IMR-90 (cell line): ENCODE results near the gene DPP8. TPM values are rescaled to one million over a fixed set of nuclear protein-coding genes. Genes with fewer than 3 reads are reported as not detected.

Experiments used
- ATAC-seq: fragments of 200-7000 bp; cut with Tn5 transposase; 2 replicates; pipeline ENCODE4 v1.9.1; 2020; ENCODE audit warnings: low read depth, mild to moderate bottlenecking, moderate library complexity
- BruUV-seq: library from RNA; stranded (reverse); fragments of 400-500 nt; replicated peaks from 2 replicates; lab custom pipeline; 2021; lab: Mats Ljungman, UMichigan
- CTCF ChIA-PET: fragments of 300-600 bp; formaldehyde crosslinking; extraction: SDS; loops from one replicate; lab custom pipeline; 2021; ENCODE audit warnings: antibody characterized with exemption; lab: Yijun Ruan, JAX
- POLR2A ChIA-PET: fragments of 300-600 bp; sonication (Branson Sonifier 250); formaldehyde crosslinking; loops from one replicate; lab custom pipeline; 2022; ENCODE audit warnings: antibody characterized with exemption; ENCODE audit not compliant: unreplicated experiment; lab: Charles Lee
- DNase-seq: peaks from one replicate; pipeline ENCODE4 v3.0.0; 2013
- H2AFZ ChIP-seq: replicated peaks from 2 replicates; pipeline ENCODE3; 2013; ENCODE audit warnings: low read length, mild to moderate bottlenecking; ENCODE audit not compliant: poor library complexity
- H2AK5ac ChIP-seq: 2 replicates; pipeline ENCODE4 v1.6.1; 2013; ENCODE audit warnings: low read depth, low read length, inconsistent platforms
- H2AK9ac ChIP-seq: replicated peaks from 2 replicates; pipeline ENCODE3; 2013; ENCODE audit warnings: mild to moderate bottlenecking, low read depth, low read length, moderate library complexity; ENCODE audit not compliant: poor library complexity
- H2BK120ac ChIP-seq: 2 replicates; pipeline ENCODE4 v1.6.1; 2013; ENCODE audit warnings: low read depth, low read length, inconsistent platforms
- H2BK15ac ChIP-seq: 3 replicates; pipeline ENCODE4 v1.6.1; 2013; ENCODE audit warnings: low read depth, low read length, inconsistent platforms
- H2BK20ac ChIP-seq: 2 replicates; pipeline ENCODE4 v1.6.1; 2013; ENCODE audit warnings: low read depth, mild to moderate bottlenecking, inconsistent platforms, low read length, moderate library complexity
- H2BK5ac ChIP-seq: 2 replicates; pipeline ENCODE4 v1.6.1; 2013; ENCODE audit warnings: mild to moderate bottlenecking, low read depth, low read length, inconsistent platforms; ENCODE audit not compliant: poor library complexity, severe bottlenecking
- H3K14ac ChIP-seq: replicated peaks from 2 replicates; pipeline ENCODE4 v1.6.1; 2013; ENCODE audit warnings: low read depth, low read length, inconsistent platforms
- H3K18ac ChIP-seq: 2 replicates; pipeline ENCODE4 v1.6.1; 2013; ENCODE audit warnings: low read depth, low read length, control low read depth
- H3K23ac ChIP-seq: 2 replicates; pipeline ENCODE4 v1.6.1; 2013; ENCODE audit warnings: low read depth, low read length, inconsistent platforms
- H3K27ac ChIP-seq: 2 replicates; pipeline ENCODE4 v1.5.1; 2013; ENCODE audit warnings: mild to moderate bottlenecking, control low read depth, low read length; ENCODE audit not compliant: insufficient read depth
- H3K27me3 ChIP-seq: 2 replicates; pipeline ENCODE4 v1.6.1; 2013; ENCODE audit warnings: low read length; ENCODE audit not compliant: control insufficient read depth, insufficient read depth
- H3K36me3 ChIP-seq: 2 replicates; pipeline ENCODE4 v1.6.1; 2013; ENCODE audit warnings: low read length, mixed read lengths; ENCODE audit not compliant: control insufficient read depth, insufficient read depth
- H3K4ac ChIP-seq: 2 replicates; pipeline ENCODE4 v1.6.1; 2013; ENCODE audit warnings: low read depth, low read length, inconsistent platforms
- H3K4me1 ChIP-seq: 2 replicates; pipeline ENCODE4 v1.6.1; 2013; ENCODE audit warnings: low read length, mixed read lengths; ENCODE audit not compliant: control insufficient read depth, insufficient read depth
- H3K4me2 ChIP-seq: 2 replicates; pipeline ENCODE4 v1.6.1; 2013; ENCODE audit warnings: low read depth, mild to moderate bottlenecking, control low read depth, low read length, moderate library complexity
- H3K4me3 ChIP-seq: 2 replicates; pipeline ENCODE4 v1.5.1; 2013; ENCODE audit warnings: low read depth, mild to moderate bottlenecking, control low read depth, low read length, moderate library complexity; ENCODE audit not compliant: insufficient read depth
- H3K56ac ChIP-seq: 2 replicates; pipeline ENCODE4 v1.6.1; 2013; ENCODE audit warnings: low read length, inconsistent platforms; ENCODE audit not compliant: insufficient read depth; ENCODE audit errors: extremely low read depth
- H3K79me1 ChIP-seq, 2 experiments: 2 replicates each; pipeline ENCODE4 v1.6.1; 2013; ENCODE audit warnings: low read length in 2 of 2, inconsistent platforms in 1 of 2, low read depth in 1 of 2
- H3K9ac ChIP-seq: 2 replicates; pipeline ENCODE4 v1.6.1; 2013; ENCODE audit warnings: low read depth, low read length, control low read depth
- H3K9me1 ChIP-seq: 2 replicates; pipeline ENCODE4 v1.6.1; 2013; ENCODE audit warnings: low read length, inconsistent platforms; ENCODE audit not compliant: insufficient read depth
- H3K9me3 ChIP-seq: 2 replicates; pipeline ENCODE4 v1.6.1; 2013; ENCODE audit warnings: low read length; ENCODE audit not compliant: control insufficient read depth, insufficient read depth
- H4K20me1 ChIP-seq: 2 replicates; pipeline ENCODE4 v1.6.1; 2013; ENCODE audit warnings: low read length, inconsistent platforms; ENCODE audit not compliant: insufficient read depth
- H4K5ac ChIP-seq: 2 replicates; pipeline ENCODE4 v1.6.1; 2013; ENCODE audit warnings: mild to moderate bottlenecking, low read depth, low read length, control low read depth
- H4K8ac ChIP-seq, 2 experiments: 2 replicates each; pipeline ENCODE4 v1.6.1; 2013; ENCODE audit warnings: low read depth in 2 of 2, low read length in 2 of 2, control low read depth in 1 of 2, inconsistent platforms in 1 of 2
- H4K91ac ChIP-seq: 2 replicates; pipeline ENCODE4 v1.6.1; 2013; ENCODE audit warnings: low read depth, low read length, inconsistent platforms; ENCODE audit not compliant: insufficient read depth
- FOS ChIP-seq: fragments of 150-350 bp; IDR thresholded peaks from 2 replicates; pipeline ENCODE4 v1.6.1; 2016; ENCODE audit warnings: low read depth, low read length
- MAZ ChIP-seq: IDR thresholded peaks from 2 replicates; pipeline ENCODE4 v1.6.1; 2012; ENCODE audit warnings: low read depth, mild to moderate bottlenecking, low read length, improper control_type of control experiment, moderate library complexity, borderline replicate concordance
- WGBS, 2 experiments: methylation state at CpG; one replicate each; pipeline versions ENCODE4 v1.1.5 to v1.1.7; 2013; ENCODE audit warnings: missing lambda C conversion rate in 2 of 2; ENCODE audit not compliant: insufficient read length in 1 of 2; ENCODE audit errors: extremely low coverage in 2 of 2; 5-methylcytosine and 5-hydroxymethylcytosine counted together
- dilution Hi-C: fragments of 300-500 bp; cut with HindIII; formaldehyde crosslinking; loops from one replicate; pipeline ENCODE4 v1.14.3; 2018; ENCODE audit warnings: low sequenced_read_pairs; ENCODE audit not compliant: unreplicated experiment
- in situ Hi-C: fragments of 300-500 bp; cut with MboI; formaldehyde crosslinking; loops from 3 replicates; pipeline ENCODE4 v1.14.3; 2019; ENCODE audit warnings: low sequenced_read_pairs, inconsistent platforms, mixed read lengths
- intact Hi-C: fragments of 100-400 bp; cut with micrococcal nuclease; formaldehyde crosslinking; loops from 2 replicates; pipeline ENCODE4 v1.10.0; 2022
- polyA plus RNA-seq, 3 experiments: library from polyadenylated mRNA; depleted of rRNA; stranded (reverse); fragments of >200 nt; gene quantifications; 2 replicates each; pipeline ENCODE4 v1.2.3, GENCODE V29; 2012; ENCODE audit warnings: low replicate concordance in 1 of 3
- total RNA-seq: library from RNA; depleted of rRNA; stranded (reverse); fragments of >200 nt; gene quantifications from 2 replicates; pipeline ENCODE4 v1.2.3, GENCODE V29; 2012

DPP8 gene
- total and polyA plus RNA-seq, 2 of the 4 experiments (the other 2 are of a cell fraction): 10.7 to 29.4 TPM

- POLR2A ChIA-PET: no interaction called here
- BruUV-seq: no TSS peak
- Histone ChIP-seq H3K18ac (no peak overlapping the region), H3K4me2 (no peak overlapping the region), H2BK20ac (no peak overlapping the region), H3K9me3 (no peaks in the 10 kb centered on the region), H2BK120ac (no peak overlapping the region), H4K91ac (no peak overlapping the region), H3K27me3 (no peaks in the 10 kb centered on the region), H3K14ac (no peak overlapping the region), H2AK9ac (no peak overlapping the region), H3K36me3 (no peaks in the 10 kb centered on the region), H4K20me1 (no peaks in the 10 kb centered on the region; the same call in 1 of the 2 replicates), H3K23ac (no peak overlapping the region), H3K4me1 (peaks cover 3% of the 10 kb centered on the region), H2BK15ac (no peak overlapping the region), H2AK5ac (no peak overlapping the region), H4K5ac (no peak overlapping the region), H3K27ac (no peak overlapping the region), H2AFZ (no peak overlapping the region), H2BK5ac (no peak overlapping the region), H3K56ac (no peak overlapping the region), H3K4me3 (no peak overlapping the region), H3K4ac (no peak overlapping the region), H3K9ac (no peak overlapping the region), H3K79me1 (peaks cover 6 to 10% of the 10 kb centered on the region in 2 experiments; a peak in 2 of 4 replicates), H4K8ac (no peak overlapping the region), H3K9me1 (0 out of 2 replicates have a peak, but pooled peaks cover 2% of the 10 kb centered on the region)
- DNase-seq (no peak), ATAC-seq (no peak)
- intact Hi-C loops: no loop called here
- dilution Hi-C loops: no loop called here
- TF ChIP-seq FOS (no peak), MAZ (no peak)
- CTCF ChIA-PET: no interaction called here
- in situ Hi-C loops: no loop called here
- no CpG with 5 or more reads among the region's 7 CpGs for WGBS, 2 experiments
These were observed 3.9 kb upstream of the DPP8 start for GRCh38 chr15:65521350-65521749.
